HS-5 (cell line): ENCODE data around the gene SIRT5.

ENCODE experiments used
- DNase-seq: peaks from one replicate; pipeline ENCODE4 v3.0.0-alpha.2; 2012; ENCODE audit warnings: low read depth

The SIRT5 gene

DNA sequence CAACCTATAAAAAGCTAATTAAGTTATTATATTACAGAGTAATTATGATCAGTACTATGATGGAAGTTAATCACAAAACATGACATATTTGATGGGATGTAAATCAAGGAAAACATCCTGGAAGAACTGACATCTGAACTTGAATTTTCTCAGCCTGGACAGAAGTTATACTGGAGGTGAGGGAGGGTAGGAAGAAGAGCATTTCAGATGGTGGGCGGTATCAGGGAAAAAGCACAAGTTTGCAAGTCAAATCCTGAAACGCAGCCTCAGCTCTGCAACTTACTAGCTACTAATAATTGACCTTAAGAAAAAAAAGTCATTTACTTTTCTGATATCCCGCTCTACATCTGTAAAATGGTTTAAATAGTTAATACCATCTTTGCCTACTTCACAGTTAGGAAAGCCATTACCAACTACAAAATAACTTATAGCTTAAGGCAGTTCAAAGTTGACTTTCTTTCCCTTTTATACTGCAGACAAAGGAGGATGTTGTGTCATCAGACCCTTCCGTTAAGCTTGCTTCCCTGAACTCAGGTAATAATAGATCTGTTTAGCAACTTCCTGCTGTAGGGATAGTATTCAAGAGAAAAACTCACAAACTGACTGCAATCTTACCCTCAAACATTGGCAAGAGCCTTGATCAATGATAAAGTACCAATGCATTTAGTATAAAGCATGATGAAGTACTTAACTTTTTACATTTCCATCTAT, 61.7 kb downstream of the SIRT5 start:
- DNase-seq: no peak

DNA sequence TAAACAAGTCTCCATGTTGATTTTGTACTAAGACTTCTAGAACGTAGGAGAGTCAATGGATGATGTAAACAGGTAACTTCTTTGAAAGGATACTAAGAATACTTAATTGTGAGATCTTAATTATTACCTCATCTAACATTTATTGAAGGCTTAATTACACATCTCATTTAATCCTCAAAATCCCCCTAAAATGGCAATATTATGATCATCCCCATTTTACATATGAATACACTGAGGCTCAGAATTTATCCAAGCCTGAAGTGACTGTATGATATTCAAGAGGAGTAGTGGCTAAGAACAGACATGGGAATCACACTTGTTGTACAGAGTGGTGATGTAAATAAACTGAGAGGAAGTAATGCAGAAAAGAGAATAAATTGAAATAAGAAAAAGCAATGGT, 63.6 kb downstream of the SIRT5 start:
- no peak for DNase-seq

DNA sequence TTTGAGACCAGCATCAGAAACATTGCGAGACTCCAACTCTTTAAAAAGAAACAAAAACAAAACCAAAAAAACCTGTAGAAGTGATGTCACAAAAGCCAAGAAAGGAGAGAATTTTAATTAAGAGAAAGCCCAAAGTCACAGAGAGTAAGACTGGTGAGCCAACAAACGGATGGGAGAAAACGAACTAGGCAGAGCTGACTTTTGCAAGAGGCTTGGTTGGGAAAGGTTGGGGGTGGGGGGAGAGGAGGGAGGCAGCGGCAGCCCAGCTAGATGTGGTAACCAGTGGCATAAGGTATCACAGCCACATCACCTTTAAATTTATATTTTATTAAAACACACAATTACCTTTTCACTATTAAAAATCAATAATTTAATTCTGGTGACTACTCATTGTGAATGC, 64.2 kb downstream of the SIRT5 start:
- no peak for DNase-seq

DNA sequence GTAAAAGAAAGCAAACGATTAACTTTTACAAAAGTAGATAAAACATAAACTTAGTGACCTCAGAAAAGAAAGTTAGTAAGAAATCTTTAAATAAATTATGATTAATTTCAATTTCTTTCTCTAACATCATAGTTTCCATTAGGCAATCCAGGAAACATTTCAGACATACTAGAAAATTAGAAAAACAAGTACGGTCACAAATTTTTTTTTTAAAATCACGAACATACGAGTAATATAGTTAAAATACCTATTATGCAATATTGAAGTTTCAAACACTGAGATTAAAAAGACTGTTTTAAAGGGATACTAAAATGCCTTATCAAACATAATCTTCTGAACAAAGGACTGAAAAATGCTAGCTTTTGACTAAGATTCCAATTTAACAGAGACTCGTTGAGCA, 66.9 kb downstream of the SIRT5 start:
- DNase-seq: no peak

DNA sequence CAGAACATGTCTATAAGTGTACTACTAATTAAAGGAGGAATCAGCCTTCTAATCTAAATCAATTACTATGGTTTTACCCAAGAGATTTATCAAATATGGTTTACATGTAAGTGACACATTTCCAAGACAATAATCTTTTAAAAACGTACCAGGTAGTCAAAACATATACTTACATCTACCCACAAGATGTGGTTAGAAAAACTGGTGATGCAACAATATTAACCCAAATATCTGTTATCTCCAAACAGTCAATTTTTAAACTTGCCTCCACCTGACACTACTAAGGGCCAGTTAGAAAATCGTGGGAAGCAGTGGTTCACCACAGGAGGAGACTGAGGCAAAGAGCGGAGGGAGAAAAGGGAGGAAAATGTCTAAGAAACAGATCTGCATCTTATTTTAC, 68.7 kb downstream of the SIRT5 start:
- no peak for DNase-seq

DNA sequence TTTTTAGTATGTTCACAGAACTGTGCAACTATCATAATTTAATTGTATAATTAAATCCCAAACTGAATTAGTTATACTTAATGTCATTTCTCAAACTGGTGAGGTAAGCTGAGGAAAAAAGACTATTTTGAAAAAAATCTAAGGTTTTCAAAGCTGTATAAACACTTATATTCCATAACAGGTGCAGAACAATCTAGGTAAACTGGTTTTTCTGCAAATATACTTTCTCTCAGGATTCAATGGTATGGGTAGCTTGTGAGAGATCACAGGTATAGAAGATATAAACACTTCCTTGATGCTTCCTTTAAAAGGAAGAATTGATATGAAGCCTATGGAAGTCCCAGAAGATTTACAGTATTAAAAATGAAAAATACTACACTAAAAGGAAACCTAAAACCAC, 74.4 kb downstream of the SIRT5 start:
- DNase-seq: no peak

DNA sequence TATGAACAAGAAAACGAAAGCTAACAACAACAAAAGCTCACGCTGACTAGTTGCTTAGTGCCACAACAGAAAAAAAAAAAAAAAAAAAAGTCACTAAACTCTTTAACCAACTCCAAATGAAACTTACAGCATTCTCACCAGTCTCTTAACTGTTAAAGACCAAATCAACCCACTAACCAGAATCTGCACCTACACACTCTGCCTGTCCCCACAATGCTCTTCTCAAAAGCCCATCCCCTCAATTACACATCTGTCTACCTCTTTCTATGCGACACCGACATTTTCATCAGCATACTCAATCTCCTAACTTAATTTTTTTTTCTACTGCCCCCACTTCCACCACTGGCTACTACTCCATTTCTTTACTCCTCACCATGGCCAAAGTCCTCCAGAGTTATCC, 75.0 kb downstream of the SIRT5 start:
- no peak for DNase-seq

DNA sequence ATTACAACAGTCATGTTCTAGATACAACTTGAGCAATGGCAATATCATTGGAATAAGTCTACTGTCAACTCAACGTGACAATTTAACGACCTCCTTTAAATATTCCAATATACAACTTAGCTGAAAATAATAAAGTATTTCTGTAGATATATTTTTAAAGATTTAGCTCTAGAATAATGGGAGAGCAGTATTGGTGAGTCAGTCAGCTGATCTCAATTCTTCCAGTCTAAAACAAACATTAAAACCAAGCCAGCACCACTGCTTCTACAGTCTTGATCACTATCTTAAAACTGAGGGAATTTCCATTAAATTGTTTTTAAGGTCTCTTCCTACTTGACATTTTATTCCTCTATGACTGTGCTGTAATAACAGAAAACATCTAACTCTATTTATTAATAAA, 78.9 kb downstream of the SIRT5 start:
- no peak for DNase-seq

DNA sequence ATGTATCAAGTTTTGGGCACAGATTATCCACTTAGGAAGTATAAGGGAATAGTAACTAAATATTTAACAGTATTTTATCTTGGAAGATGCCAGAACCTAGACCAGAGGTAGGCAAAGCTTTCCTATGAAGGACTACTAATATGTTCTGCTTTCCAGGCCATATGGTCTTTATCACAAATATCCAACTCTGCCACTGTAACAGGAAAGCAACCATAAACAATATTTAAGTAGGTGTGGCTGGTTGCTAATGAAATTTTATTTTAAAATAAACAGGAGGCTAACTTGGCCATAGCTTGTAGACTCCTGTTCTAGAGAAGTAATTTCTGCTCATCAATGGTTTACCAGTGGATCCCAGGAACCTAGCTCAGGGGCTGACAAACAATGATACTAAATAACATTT, 80.1 kb downstream of the SIRT5 start:
- DNase-seq: no peak

DNA sequence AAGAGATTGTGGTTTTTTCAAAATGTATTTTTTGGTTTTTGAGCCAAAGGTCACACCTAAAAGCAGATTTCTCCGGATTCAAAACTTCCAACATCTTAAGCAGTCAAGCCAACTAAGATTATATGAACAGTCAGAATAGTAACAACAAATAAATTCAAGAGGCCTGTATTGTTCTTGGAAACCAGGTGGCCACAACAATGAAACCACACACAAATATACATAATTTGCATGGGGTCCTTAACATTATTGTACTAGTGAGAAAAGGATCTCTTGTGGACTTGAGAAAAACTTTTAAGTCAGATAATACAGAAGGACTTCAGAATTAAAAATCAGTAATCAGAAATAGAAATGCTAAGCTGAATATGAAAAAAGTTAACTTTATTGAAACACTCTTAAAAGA, 81.3 kb downstream of the SIRT5 start:
- no peak for DNase-seq

DNA sequence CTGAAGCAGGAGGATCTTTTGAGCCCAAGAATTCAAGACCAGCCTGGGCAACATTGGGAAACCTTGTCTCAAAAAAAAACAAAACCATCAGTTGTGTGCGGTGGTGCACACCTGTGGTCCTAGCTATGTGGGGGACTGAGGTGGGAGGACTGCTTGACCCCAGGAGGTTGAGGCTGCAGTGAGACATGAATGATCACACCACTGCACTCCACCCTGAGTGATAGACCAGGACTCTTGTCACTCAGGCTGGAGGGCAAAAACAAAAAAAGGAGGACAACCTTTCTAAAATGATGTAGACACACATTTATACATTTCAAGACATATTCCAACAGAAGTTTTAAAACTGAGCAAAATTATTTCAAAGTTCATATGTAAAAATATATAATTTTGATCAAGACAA, 85.9 kb downstream of the SIRT5 start:
- DNase-seq: no peak

DNA sequence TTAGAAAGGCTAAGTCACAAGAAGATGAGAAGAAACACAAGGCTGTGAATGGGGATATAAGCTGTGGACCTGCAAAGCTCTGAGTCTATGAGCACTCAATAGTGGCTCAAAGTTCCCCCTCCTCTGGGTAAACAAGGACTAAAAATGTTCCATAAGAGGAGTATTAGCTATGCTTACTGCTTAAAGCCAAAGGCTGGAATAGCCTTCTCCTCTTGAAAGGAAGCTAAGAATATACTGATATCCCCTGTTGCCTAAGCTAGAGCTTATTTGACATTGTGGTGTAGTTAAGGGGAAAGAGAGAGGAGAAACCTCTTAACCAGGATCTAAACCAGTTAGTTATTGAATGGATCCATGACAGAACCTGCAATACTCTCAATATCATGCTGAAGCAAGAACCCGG, 86.5 kb downstream of the SIRT5 start:
- no peak for DNase-seq

DNA sequence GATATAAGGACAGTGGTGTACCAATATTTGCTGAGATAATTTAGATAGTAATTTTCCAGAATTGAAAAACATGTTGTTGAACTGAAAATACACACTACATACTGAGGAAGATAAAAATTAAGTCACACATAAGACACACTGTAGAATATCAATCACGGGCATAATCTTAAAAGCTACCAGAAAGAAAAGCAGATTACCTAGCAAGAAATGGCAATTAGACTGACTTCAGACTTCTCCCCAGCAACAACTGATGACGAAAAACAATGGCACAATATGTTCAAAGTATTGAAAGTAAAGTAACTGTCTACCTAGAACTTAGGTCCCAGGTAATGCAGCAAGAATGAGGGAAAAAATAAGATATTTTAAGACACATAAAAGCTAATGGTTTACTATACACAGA, 87.2 kb downstream of the SIRT5 start:
- no peak for DNase-seq

DNA sequence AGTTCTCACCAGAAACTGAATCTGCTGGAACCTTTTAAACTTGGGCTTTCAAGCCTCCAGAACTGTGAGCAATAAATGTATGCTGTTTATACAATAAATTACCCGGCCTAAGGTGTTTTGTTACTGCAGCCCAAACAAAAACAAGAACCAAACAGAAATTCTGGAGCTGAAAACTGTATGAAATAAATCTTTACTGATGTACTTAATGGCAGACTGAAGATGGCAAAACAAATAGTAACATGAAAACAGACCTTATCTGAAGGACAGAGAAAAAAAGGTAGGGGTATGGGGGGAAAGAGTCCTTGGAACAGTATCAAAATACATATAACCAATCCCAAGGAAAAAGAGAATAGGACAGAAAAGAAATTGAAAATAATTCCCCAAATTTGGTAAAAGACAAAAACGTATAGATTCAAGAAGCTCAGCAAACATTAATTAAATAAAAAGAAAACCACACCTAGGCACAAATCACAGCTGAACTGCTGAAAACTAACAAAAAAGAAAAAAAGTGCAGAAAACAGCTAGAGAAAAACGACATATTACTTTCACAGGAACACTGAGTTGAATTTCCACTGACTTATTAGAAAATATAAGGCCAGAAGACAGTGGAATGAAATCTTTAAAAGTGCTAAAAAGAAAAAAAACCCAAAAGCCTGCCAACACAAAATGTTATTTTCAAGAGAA, 88.4 kb downstream of the SIRT5 start:
- DNase-seq: no peak

DNA sequence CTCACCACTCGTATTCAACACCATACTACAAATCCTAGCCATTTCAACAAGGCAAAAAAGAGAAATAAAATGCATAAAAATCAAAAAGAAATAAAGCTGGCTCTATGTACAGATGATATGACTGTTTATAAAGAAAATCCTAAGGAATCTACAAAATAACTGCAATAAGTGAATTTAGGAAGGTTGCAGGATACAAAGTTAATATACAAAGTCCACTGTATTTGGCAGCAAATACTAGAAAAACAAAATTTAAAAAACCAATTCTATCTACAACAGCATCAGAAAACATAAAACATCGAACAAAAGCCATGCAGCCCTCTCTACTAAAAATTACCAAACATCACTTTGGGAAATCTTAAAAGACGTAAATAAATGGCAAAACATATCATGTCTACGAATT, 89.6 kb downstream of the SIRT5 start:
- no peak for DNase-seq
